K562 (cell line): ENCODE data around the gene LZTR1. TPM values are rescaled to one million over a fixed set of nuclear protein-coding genes. Genes with fewer than 3 reads are reported as not detected.

Experiments used
- DPF2 ChIP-seq: fragments of 450-650 bp; IDR thresholded peaks from 2 replicates; pipeline ENCODE4 v1.6.1; 2016
- ETS1 ChIP-seq: conservative IDR thresholded peaks from 2 replicates; pipeline ENCODE4 v1.6.1; 2011; ENCODE audit warnings: low read depth, mild to moderate bottlenecking, low read length; ENCODE audit not compliant: control insufficient read depth
- NCOA1 ChIP-seq: fragments of 450-650 bp; IDR thresholded peaks from 2 replicates; pipeline ENCODE4 v1.6.1; 2016; ENCODE audit warnings: low read depth
- NR4A1 ChIP-seq, 2 experiments: fragments of 250-450 bp in 1 of 2; fragments of 450-650 bp in 1 of 2; sonication (Bioruptor Pico) in 1 of 2; IDR thresholded peaks; 2 replicates each; pipeline versions ENCODE4 v1.4.0 to v1.6.1; 2016 to 2020; ENCODE audit warnings: mild to moderate bottlenecking in 2 of 2, missing compliant biosample characterization in 1 of 2, missing genetic modification characterization in 1 of 2, moderate library complexity in 1 of 2
- OTX1 ChIP-seq: fragments of 450-650 bp; formaldehyde crosslinking; IDR thresholded peaks from 2 replicates; pipeline ENCODE4 v1.4.0; 2022; ENCODE audit warnings: mild to moderate bottlenecking
- PHF21A ChIP-seq: fragments of 450-650 bp; IDR thresholded peaks from 2 replicates; pipeline ENCODE4 v1.6.1; 2017; ENCODE audit warnings: low read depth, borderline replicate concordance
- STAT6 ChIP-seq: sonication (generic); formaldehyde crosslinking; IDR thresholded peaks from 2 replicates; pipeline ENCODE4 v1.8.1; 2023; ENCODE audit warnings: mild to moderate bottlenecking, missing genetic modification reagents
- THRB ChIP-seq: fragments of 450-650 bp; formaldehyde crosslinking; conservative IDR thresholded peaks from 2 replicates; pipeline ENCODE4 v1.4.0; 2022; ENCODE audit warnings: mild to moderate bottlenecking, missing genetic modification characterization
- WHSC1 ChIP-seq: IDR thresholded peaks from one replicate; pipeline ENCODE4 v1.6.1; 2012; ENCODE audit warnings: low read length, control low read depth, inconsistent platforms
- ZBTB26 ChIP-seq: fragments of 450-650 bp; formaldehyde crosslinking; IDR thresholded peaks from 2 replicates; pipeline ENCODE4 v1.4.0; 2022; ENCODE audit warnings: missing genetic modification characterization
- ZFP30 ChIP-seq: fragments of 250-450 bp; sonication (Bioruptor Pico); IDR thresholded peaks from 2 replicates; pipeline ENCODE4 v1.8.0; 2022; ENCODE audit warnings: moderate library complexity, mild to moderate bottlenecking, inconsistent platforms, borderline replicate concordance
- ZKSCAN1 ChIP-seq: fragments of 150-350 bp; IDR thresholded peaks from 2 replicates; pipeline ENCODE4 v1.6.1; 2016; ENCODE audit warnings: low read depth, low read length
- ZNF280B ChIP-seq: fragments of 250-450 bp; sonication (Bioruptor Pico); IDR thresholded peaks from 2 replicates; pipeline ENCODE4 v1.5.1; 2021; ENCODE audit warnings: mild to moderate bottlenecking
- ZNF449 ChIP-seq: fragments of 250-450 bp; sonication (Bioruptor Pico); IDR thresholded peaks from 2 replicates; pipeline ENCODE4 v1.8.0; 2022; ENCODE audit warnings: moderate library complexity, mild to moderate bottlenecking, inconsistent platforms
- ZNF740 ChIP-seq, 3 experiments: fragments of 200-800 bp in 1 of 3; sonication (Bioruptor generic) in 1 of 3; sonication (generic) in 1 of 3; formaldehyde crosslinking in 1 of 3; IDR thresholded peaks; 2 replicates each; pipeline versions ENCODE4 v1.6.1 to v1.8.0; 2016 to 2022; ENCODE audit warnings: mild to moderate bottlenecking in 2 of 3, missing compliant biosample characterization in 2 of 3, missing genetic modification characterization in 2 of 3, missing genetic modification reagents in 1 of 3
- polyA plus RNA-seq, 8 experiments: library from polyadenylated mRNA; depleted of rRNA in 4 of 8; stranded (reverse) in 5 of 8; unstranded in 3 of 8; fragments of >200 nt; fragmentation: Nextera tagmentation in 2 of 8; fragmentation: Illumina TruSeq in 1 of 8; extraction: Ambion mirVana in 2 of 8; extraction: Trizol in 1 of 8; gene quantifications; 2 replicates each; pipeline versions ENCODE4 v1.2.1 to v1.2.3, GENCODE V29; 2011 to 2014; ENCODE audit warnings: inconsistent platforms in 1 of 8, missing spikeins in 1 of 8
- total RNA-seq, 7 experiments: library from RNA; depleted of rRNA in 6 of 7; stranded (reverse); fragments of >200 nt in 6 of 7; fragmentation: Illumina TruSeq in 2 of 7; extraction: Trizol in 2 of 7; gene quantifications; 2 replicates each; pipeline versions ENCODE4 v1.2.1 to v1.2.3, GENCODE V29; 2011 to 2021; ENCODE audit warnings: low replicate concordance in 1 of 7

Gene LZTR1
- total and polyA plus RNA-seq, 9 of the 15 experiments (the other 6 are each of a cell fraction or from before 2014, with no cell fraction given) = 2.2 to 135 (median 63.0) TPM

GRCh38 chr22:21003782-21004181, 21.7 kb downstream of the LZTR1 start (continued):
- TF ChIP-seq ZNF740 (CRISPR knock-in tag; IDR thresholded peaks at IDR 0.05) = no peak
- TF ChIP-seq ZNF740 (tag; IDR thresholded peaks at IDR 0.05) = 0 out of 4 replicates have a peak, but pooled peaks of 1 of the 2 experiments have one; percentile 14
- no peak for TF ChIP-seq PHF21A
- TF ChIP-seq STAT6 (CRISPR knock-in tag) = 0 out of 2 replicates have a peak, but pooled peaks have one; percentile 66
- peak; percentile 53; the same call in 1 of the 2 replicates for TF ChIP-seq NR4A1 (CRISPR knock-in tag; IDR thresholded peaks at IDR 0.05)
- TF ChIP-seq NR4A1 (tag; IDR thresholded peaks at IDR 0.05) = no peak
- TF ChIP-seq ZKSCAN1 = no peak
- TF ChIP-seq ZNF449 (CRISPR knock-in tag) = no peak
- TF ChIP-seq ZBTB26 (CRISPR knock-in tag) = 0 out of 2 replicates have a peak, but pooled peaks have one; percentile 9
- TF ChIP-seq ZFP30 (CRISPR knock-in tag) = no peak
- peak; percentile 30 for TF ChIP-seq WHSC1
- TF ChIP-seq NCOA1 = no peak
- TF ChIP-seq ETS1 = no peak
- no peak for TF ChIP-seq DPF2
- TF ChIP-seq ZNF280B = no peak
- 0 out of 2 replicates have a peak, but pooled peaks have one; percentile 50 for TF ChIP-seq OTX1
- TF ChIP-seq THRB (CRISPR knock-in tag) = peak; percentile 64; the same call in 1 of the 2 replicates
